ENCODE results near the gene ENPP6.

DNA sequence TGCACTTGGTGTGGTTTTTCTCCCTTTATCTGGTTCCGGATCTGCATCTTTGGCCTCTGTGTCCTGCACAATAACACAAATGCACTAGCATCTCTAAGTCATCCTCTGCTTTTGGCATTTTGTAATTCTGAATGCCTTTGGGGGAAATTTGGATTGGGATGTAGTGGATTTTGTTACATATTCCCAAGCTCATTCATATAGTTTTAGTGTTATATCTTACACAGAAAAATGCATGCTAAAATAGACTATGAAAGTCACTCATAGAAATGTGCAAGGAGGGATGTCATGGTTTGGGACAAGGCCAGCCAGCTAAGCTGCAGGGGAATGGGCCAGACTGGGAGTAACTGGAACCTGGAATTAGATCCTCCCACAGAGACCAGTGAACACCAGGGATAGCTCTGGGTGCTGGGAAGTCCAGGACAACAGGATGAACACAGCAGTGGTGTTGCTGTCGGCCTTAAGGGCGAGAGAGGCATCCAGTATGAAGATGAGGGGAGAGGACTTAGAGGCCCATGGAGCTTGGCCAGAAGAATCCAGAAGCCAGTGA is 20.1 kb downstream of the ENPP6 start:
- TF ChIP-seq POLR2A (IDR thresholded peaks at IDR 0.05; ENCODE audit: low read length): no peak
- TF ChIP-seq GATA1 (IDR thresholded peaks at IDR 0.05; ENCODE audit: low read depth, low read length): no peak
